SK-N-SH treated with all-trans-retinoic acid at 6 μM for 48 hours (cell line): ENCODE data around the gene APPBP2.
"Not testable (repeated sequence)": the region's sequence is repeated elsewhere in the genome, so short reads cannot be mapped to it uniquely, and the experiment has no call there.

ENCODE experiments used
- ARNTL ChIP-seq: fragments of 450-650 bp; formaldehyde crosslinking; IDR thresholded peaks from 2 replicates; pipeline ENCODE4 v1.5.0; 2020; ENCODE audit warnings: low read depth, mild to moderate bottlenecking, moderate library complexity, borderline replicate concordance
- CREB5 ChIP-seq: fragments of 250-450 bp; sonication (Bioruptor Pico); IDR thresholded peaks from 2 replicates; pipeline ENCODE4 v1.5.1; 2020; ENCODE audit warnings: low read depth, mild to moderate bottlenecking, moderate library complexity
- CSDC2 ChIP-seq: fragments of 250-450 bp; sonication (Bioruptor Pico); IDR thresholded peaks from 2 replicates; pipeline ENCODE4 v1.5.0; 2020; ENCODE audit warnings: mild to moderate bottlenecking, moderate library complexity
- ISL1 ChIP-seq: fragments of 250-450 bp; sonication (Bioruptor Pico); IDR thresholded peaks from 2 replicates; pipeline ENCODE4 v2.1.2; 2022; ENCODE audit warnings: mild to moderate bottlenecking, moderate library complexity
- PPARA ChIP-seq: fragments of 250-450 bp; sonication (Bioruptor Pico); IDR thresholded peaks from 2 replicates; pipeline ENCODE4 v1.5.0; 2020; ENCODE audit warnings: mild to moderate bottlenecking, borderline replicate concordance
- RARB ChIP-seq: fragments of 250-450 bp; sonication (Bioruptor Pico); IDR thresholded peaks from 2 replicates; pipeline ENCODE4 v1.8.0; 2021; ENCODE audit warnings: mild to moderate bottlenecking, moderate library complexity
- TOX ChIP-seq: fragments of 250-450 bp; sonication (Bioruptor Pico); IDR thresholded peaks from 2 replicates; pipeline ENCODE4 v1.8.0; 2021; ENCODE audit warnings: mild to moderate bottlenecking, moderate library complexity, borderline replicate concordance
- ZFP3 ChIP-seq: fragments of 250-450 bp; sonication (Bioruptor Pico); IDR thresholded peaks from 2 replicates; pipeline ENCODE4 v1.5.0; 2020; ENCODE audit warnings: mild to moderate bottlenecking, moderate library complexity
- ZFP30 ChIP-seq: fragments of 450-650 bp; formaldehyde crosslinking; IDR thresholded peaks from 2 replicates; pipeline ENCODE4 v1.5.0; 2022; ENCODE audit warnings: mild to moderate bottlenecking, moderate library complexity
- TF ChIP-seq, protein P1 (sequence below): fragments of 250-450 bp; sonication (Bioruptor Pico); IDR thresholded peaks from 2 replicates; pipeline ENCODE4 v1.5.1; 2021; ENCODE audit warnings: mild to moderate bottlenecking, moderate library complexity
- TF ChIP-seq, protein P2 (sequence below): fragments of 250-450 bp; sonication (Bioruptor Pico); IDR thresholded peaks from 2 replicates; pipeline ENCODE4 v1.8.0; 2021; ENCODE audit warnings: low read depth, mild to moderate bottlenecking, moderate library complexity, borderline replicate concordance
- TF ChIP-seq, protein P3 (sequence below): fragments of 250-450 bp; sonication (Bioruptor Pico); IDR thresholded peaks from 2 replicates; pipeline ENCODE4 v1.8.0; 2020; ENCODE audit warnings: mild to moderate bottlenecking, moderate library complexity, borderline replicate concordance
- TF ChIP-seq, protein P4 (sequence below): fragments of 250-450 bp; sonication (Bioruptor Pico); IDR thresholded peaks from 2 replicates; pipeline ENCODE4 v1.5.0; 2020; ENCODE audit warnings: mild to moderate bottlenecking, moderate library complexity

GRCh38 chr17:60428491-60428890 lies 97.6 kb downstream of the APPBP2 start:
- TF ChIP-seq PPARA (CRISPR knock-in tag); RARB (CRISPR knock-in tag); ARNTL (CRISPR knock-in tag); ZFP3; CSDC2; CREB5 (CRISPR knock-in tag); ZFP30 (CRISPR knock-in tag); ISL1 (CRISPR knock-in tag); TOX: not testable (repeated sequence)
- TF ChIP-seq, protein P1, sequence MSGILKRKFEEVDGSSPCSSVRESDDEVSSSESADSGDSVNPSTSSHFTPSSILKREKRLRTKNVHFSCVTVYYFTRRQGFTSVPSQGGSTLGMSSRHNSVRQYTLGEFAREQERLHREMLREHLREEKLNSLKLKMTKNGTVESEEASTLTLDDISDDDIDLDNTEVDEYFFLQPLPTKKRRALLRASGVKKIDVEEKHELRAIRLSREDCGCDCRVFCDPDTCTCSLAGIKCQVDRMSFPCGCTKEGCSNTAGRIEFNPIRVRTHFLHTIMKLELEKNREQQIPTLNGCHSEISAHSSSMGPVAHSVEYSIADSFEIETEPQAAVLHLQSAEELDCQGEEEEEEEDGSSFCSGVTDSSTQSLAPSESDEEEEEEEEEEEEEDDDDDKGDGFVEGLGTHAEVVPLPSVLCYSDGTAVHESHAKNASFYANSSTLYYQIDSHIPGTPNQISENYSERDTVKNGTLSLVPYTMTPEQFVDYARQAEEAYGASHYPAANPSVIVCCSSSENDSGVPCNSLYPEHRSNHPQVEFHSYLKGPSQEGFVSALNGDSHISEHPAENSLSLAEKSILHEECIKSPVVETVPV (CRISPR knock-in tag): not testable (repeated sequence)
- TF ChIP-seq, protein P2, sequence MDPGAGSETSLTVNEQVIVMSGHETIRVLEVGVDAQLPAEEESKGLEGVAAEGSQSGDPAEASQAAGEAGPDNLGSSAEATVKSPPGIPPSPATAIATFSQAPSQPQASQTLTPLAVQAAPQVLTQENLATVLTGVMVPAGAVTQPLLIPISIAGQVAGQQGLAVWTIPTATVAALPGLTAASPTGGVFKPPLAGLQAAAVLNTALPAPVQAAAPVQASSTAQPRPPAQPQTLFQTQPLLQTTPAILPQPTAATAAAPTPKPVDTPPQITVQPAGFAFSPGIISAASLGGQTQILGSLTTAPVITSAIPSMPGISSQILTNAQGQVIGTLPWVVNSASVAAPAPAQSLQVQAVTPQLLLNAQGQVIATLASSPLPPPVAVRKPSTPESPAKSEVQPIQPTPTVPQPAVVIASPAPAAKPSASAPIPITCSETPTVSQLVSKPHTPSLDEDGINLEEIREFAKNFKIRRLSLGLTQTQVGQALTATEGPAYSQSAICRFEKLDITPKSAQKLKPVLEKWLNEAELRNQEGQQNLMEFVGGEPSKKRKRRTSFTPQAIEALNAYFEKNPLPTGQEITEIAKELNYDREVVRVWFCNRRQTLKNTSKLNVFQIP (CRISPR knock-in tag): not testable (repeated sequence)
- TF ChIP-seq, protein P3, sequence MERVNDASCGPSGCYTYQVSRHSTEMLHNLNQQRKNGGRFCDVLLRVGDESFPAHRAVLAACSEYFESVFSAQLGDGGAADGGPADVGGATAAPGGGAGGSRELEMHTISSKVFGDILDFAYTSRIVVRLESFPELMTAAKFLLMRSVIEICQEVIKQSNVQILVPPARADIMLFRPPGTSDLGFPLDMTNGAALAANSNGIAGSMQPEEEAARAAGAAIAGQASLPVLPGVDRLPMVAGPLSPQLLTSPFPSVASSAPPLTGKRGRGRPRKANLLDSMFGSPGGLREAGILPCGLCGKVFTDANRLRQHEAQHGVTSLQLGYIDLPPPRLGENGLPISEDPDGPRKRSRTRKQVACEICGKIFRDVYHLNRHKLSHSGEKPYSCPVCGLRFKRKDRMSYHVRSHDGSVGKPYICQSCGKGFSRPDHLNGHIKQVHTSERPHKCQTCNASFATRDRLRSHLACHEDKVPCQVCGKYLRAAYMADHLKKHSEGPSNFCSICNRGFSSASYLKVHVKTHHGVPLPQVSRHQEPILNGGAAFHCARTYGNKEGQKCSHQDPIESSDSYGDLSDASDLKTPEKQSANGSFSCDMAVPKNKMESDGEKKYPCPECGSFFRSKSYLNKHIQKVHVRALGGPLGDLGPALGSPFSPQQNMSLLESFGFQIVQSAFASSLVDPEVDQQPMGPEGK (CRISPR knock-in tag): not testable (repeated sequence)
- TF ChIP-seq, protein P4, sequence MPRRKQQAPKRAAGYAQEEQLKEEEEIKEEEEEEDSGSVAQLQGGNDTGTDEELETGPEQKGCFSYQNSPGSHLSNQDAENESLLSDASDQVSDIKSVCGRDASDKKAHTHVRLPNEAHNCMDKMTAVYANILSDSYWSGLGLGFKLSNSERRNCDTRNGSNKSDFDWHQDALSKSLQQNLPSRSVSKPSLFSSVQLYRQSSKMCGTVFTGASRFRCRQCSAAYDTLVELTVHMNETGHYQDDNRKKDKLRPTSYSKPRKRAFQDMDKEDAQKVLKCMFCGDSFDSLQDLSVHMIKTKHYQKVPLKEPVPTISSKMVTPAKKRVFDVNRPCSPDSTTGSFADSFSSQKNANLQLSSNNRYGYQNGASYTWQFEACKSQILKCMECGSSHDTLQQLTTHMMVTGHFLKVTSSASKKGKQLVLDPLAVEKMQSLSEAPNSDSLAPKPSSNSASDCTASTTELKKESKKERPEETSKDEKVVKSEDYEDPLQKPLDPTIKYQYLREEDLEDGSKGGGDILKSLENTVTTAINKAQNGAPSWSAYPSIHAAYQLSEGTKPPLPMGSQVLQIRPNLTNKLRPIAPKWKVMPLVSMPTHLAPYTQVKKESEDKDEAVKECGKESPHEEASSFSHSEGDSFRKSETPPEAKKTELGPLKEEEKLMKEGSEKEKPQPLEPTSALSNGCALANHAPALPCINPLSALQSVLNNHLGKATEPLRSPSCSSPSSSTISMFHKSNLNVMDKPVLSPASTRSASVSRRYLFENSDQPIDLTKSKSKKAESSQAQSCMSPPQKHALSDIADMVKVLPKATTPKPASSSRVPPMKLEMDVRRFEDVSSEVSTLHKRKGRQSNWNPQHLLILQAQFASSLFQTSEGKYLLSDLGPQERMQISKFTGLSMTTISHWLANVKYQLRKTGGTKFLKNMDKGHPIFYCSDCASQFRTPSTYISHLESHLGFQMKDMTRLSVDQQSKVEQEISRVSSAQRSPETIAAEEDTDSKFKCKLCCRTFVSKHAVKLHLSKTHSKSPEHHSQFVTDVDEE (CRISPR knock-in tag): not testable (repeated sequence)
